A673 (cell line): Measurements from ENCODE around the gene METRN. TPM values are rescaled to one million over a fixed set of nuclear protein-coding genes. Genes with fewer than 3 reads are reported as not detected.

Experiments
- BruUV-seq: library from RNA; stranded (reverse); fragments of 400-500 nt; replicated peaks from 2 replicates; lab custom pipeline; 2021; lab: Mats Ljungman, UMichigan
- CTCF ChIA-PET: fragments of 300-600 bp; sonication (Branson Sonifier 250); formaldehyde crosslinking; loops from one replicate; lab custom pipeline; 2022; ENCODE audit warnings: antibody characterized with exemption; lab: Charles Lee
- POLR2A ChIA-PET: fragments of 300-600 bp; sonication (Branson Sonifier 250); formaldehyde crosslinking; loops from one replicate; lab custom pipeline; 2022; ENCODE audit warnings: antibody characterized with exemption; ENCODE audit not compliant: low non-redundant PET; lab: Charles Lee
- DNase-seq: peaks from one replicate; pipeline ENCODE4 v3.0.0-alpha.2; 2015; ENCODE audit warnings: low spot score
- H3K27ac ChIP-seq: fragments of 200-600 bp; sonication (generic); 2 replicates; pipeline ENCODE4 v1.5.1; 2016; ENCODE audit warnings: mixed run types, low read depth, mild to moderate bottlenecking, mixed read lengths, antibody characterized with exemption, low read length; ENCODE audit not compliant: poor library complexity, severe bottlenecking
- H3K27me3 ChIP-seq: fragments of 200-600 bp; sonication (generic); replicated peaks from 2 replicates; pipeline ENCODE4 v1.6.1; 2017; ENCODE audit warnings: mixed run types, low read depth, mild to moderate bottlenecking, mixed read lengths, antibody characterized with exemption, low read length; ENCODE audit not compliant: insufficient read depth, poor library complexity
- H3K36me3 ChIP-seq: fragments of 200-600 bp; sonication (generic); 2 replicates; pipeline ENCODE4 v1.6.1; 2016; ENCODE audit warnings: mixed run types, mild to moderate bottlenecking, mixed read lengths, antibody characterized with exemption, low read length; ENCODE audit not compliant: insufficient read depth, poor library complexity, severe bottlenecking
- H3K4me1 ChIP-seq: fragments of 200-600 bp; sonication (generic); 2 replicates; pipeline ENCODE4 v1.6.1; 2017; ENCODE audit warnings: mixed run types, mild to moderate bottlenecking, mixed read lengths, antibody characterized with exemption, low read length; ENCODE audit not compliant: insufficient read depth, poor library complexity, severe bottlenecking
- H3K4me3 ChIP-seq: fragments of 200-600 bp; sonication (generic); 2 replicates; pipeline ENCODE4 v1.5.1; 2016; ENCODE audit warnings: low read depth, mixed run types, mild to moderate bottlenecking, mixed read lengths, low read length; ENCODE audit not compliant: poor library complexity, severe bottlenecking
- H3K9me3 ChIP-seq: fragments of 200-600 bp; sonication (generic); 2 replicates; pipeline ENCODE4 v1.6.1; 2016; ENCODE audit warnings: mixed run types, low read depth, mild to moderate bottlenecking, mixed read lengths, antibody characterized with exemption, low read length; ENCODE audit not compliant: poor library complexity, severe bottlenecking
- EZH2 ChIP-seq: fragments of 200-600 bp; sonication (generic); IDR thresholded peaks from 2 replicates; pipeline ENCODE4 v1.6.1; 2017; ENCODE audit warnings: borderline replicate concordance, low read depth, mild to moderate bottlenecking, mixed read lengths, antibody characterized with exemption, low read length; ENCODE audit not compliant: poor library complexity, severe bottlenecking
- intact Hi-C: fragments of 100-400 bp; cut with micrococcal nuclease; formaldehyde crosslinking; loops from one replicate; pipeline ENCODE4 v1.10.0; 2022; ENCODE audit not compliant: unreplicated experiment
- total RNA-seq: library from RNA; stranded (reverse); gene quantifications from 2 replicates; pipeline ENCODE4 v1.2.3, GENCODE V29; 2021
- TF ChIP-seq, protein P1 (sequence below): fragments of 300-800, 200-600 bp; sonication (generic); conservative IDR thresholded peaks from 2 replicates; pipeline ENCODE4 v1.5.1; 2017; ENCODE audit warnings: low read depth, mild to moderate bottlenecking, antibody characterized with exemption, low read length, moderate library complexity, mixed read lengths

The METRN gene
- total RNA-seq, 1 experiment from 2014 or later, result 0.86 TPM

DNA sequence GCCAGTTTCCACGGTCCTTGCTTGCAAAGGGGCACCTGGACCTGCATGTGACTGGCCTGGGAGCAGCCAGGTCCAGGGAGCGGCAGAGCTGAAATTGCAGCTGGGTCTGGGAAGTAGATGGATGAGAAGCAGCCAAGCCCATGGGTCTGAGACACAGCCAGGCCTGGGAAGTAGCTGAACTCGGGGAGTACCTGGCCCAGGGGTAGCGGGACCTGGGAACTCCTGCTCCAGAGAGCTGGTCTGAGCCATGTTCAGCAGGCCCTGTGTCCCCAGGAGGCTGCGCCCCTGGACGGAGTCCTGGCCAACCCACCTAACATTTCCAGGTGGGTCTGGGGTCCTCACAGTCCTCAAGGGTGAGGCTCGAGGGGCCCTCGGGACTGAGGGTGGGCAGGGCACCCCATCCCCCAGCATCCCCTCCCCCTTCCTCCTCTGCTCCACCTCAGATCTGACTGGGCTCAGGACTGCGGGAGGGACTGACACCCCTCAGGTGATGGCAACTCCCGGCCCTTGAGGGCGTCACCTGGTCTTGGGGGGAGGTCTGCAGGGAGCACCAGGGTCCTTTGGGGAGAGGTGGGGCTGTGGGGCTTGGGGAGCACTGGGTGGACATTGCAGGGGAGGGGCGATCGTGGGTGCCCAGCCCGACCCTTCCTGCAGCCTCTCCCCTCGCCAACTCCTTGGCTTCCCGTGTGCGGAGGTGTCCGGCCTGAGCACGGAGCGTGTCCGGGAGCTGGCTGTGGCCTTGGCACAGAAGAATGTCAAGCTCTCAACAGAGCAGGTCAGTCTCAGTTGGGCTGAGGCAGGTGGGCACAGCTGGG lies 48.7 kb downstream of the METRN start:
- ChIA-PET POLR2A (no interaction called here), CTCF (no interaction called here)
- H3K4me3 ChIP-seq, result no peak overlapping the region
- intact Hi-C loops, result no loop called here
- BruUV-seq, result no TSS peak
- TF ChIP-seq, protein P1, sequence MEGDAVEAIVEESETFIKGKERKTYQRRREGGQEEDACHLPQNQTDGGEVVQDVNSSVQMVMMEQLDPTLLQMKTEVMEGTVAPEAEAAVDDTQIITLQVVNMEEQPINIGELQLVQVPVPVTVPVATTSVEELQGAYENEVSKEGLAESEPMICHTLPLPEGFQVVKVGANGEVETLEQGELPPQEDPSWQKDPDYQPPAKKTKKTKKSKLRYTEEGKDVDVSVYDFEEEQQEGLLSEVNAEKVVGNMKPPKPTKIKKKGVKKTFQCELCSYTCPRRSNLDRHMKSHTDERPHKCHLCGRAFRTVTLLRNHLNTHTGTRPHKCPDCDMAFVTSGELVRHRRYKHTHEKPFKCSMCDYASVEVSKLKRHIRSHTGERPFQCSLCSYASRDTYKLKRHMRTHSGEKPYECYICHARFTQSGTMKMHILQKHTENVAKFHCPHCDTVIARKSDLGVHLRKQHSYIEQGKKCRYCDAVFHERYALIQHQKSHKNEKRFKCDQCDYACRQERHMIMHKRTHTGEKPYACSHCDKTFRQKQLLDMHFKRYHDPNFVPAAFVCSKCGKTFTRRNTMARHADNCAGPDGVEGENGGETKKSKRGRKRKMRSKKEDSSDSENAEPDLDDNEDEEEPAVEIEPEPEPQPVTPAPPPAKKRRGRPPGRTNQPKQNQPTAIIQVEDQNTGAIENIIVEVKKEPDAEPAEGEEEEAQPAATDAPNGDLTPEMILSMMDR, result no peak
- no peaks in the 10 kb centered on the region for H3K9me3 ChIP-seq
- no peak overlapping the region for H3K27ac ChIP-seq
- DNase-seq, result no peak
- no peaks in the 10 kb centered on the region for H3K27me3 ChIP-seq
- H3K4me1 ChIP-seq, result no peaks in the 10 kb centered on the region
- H3K36me3 ChIP-seq, result no peaks in the 10 kb centered on the region

DNA sequence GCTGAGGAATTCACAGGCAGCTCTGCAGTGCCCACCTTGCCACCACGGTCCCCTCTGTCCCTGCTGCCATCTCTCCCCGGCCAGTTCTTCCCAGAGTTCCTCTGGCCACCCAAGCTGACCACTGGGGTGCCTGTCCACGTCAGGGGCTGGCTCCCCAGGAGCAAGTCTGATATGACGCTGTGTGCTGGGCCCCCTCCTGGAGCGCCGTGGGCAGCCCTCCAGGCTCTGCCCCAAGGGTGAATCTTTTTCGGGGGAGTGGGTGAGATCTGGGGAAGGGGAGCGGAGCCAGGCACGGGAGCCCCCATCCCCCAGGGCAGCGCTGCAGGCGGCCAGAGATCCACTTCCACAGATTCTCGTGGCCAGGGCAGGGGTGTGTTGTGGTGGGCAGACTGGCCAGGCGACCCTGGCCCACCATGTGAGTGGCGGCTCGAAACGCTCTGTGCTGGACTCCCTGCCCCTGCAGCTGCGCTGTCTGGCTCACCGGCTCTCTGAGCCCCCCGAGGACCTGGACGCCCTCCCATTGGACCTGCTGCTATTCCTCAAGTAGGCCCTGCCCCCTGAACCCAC lies 49.3 kb downstream of the METRN start:
- TF ChIP-seq EZH2, result no peak
- TF ChIP-seq, protein P1, result no peak
- ChIA-PET CTCF (no interaction called here), POLR2A (no interaction called here)
- no peak for DNase-seq
- Histone ChIP-seq H3K4me1 (no peaks in the 10 kb centered on the region), H3K27ac (no peak overlapping the region), H3K27me3 (no peaks in the 10 kb centered on the region), H3K9me3 (no peaks in the 10 kb centered on the region), H3K36me3 (no peaks in the 10 kb centered on the region), H3K4me3 (no peak overlapping the region)
- BruUV-seq, result no TSS peak
- intact Hi-C loops, result no loop called here

DNA sequence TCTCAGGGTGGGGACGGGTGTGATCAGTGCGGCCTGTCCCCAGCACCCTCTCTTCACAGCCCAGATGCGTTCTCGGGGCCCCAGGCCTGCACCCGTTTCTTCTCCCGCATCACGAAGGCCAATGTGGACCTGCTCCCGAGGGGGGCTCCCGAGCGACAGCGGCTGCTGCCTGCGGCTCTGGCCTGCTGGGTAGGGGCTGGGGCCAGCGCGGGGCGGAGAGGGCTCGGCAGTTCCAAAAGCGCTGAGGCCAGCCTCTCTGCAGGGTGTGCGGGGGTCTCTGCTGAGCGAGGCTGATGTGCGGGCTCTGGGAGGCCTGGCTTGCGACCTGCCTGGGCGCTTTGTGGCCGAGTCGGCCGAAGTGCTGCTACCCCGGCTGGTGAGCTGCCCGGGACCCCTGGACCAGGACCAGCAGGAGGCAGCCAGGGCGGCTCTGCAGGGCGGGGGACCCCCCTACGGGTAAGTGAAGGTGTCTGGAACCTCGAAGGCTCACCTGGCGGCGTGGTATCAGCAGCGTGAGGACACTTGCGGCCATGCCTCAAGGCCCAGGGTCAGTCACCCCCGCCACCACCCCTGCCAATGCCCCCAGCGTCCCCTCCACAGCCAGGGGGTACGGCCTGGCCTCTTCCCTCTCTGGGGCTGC lies 50.0 kb downstream of the METRN start:
- POLR2A ChIA-PET, result no interaction called here
- Histone ChIP-seq H3K27ac (no peak overlapping the region), H3K27me3 (no peaks in the 10 kb centered on the region), H3K4me1 (no peaks in the 10 kb centered on the region), H3K36me3 (no peaks in the 10 kb centered on the region), H3K4me3 (no peak overlapping the region), H3K9me3 (no peaks in the 10 kb centered on the region)
- no peak for TF ChIP-seq EZH2
- TF ChIP-seq, protein P1, result no peak
- CTCF ChIA-PET, result no interaction called here
- intact Hi-C loops, result no loop called here
- no TSS peak for BruUV-seq
- DNase-seq, result no peak
